Putamen (tissue), 1 donor: ENCODE data around the gene TAP1.
A peak's percentile ranks its signal among the peaks of the same experiment; 100 is the strongest.

Experiments used
- DNase-seq: peaks from one replicate; pipeline ENCODE4 v3.0.0-alpha.2; 2016; ENCODE audit warnings: low spot score

TAP1 gene

GRCh38 chr6:32860674-32861073, 7.2 kb upstream of the TAP1 start:
- no peak for DNase-seq

DNA sequence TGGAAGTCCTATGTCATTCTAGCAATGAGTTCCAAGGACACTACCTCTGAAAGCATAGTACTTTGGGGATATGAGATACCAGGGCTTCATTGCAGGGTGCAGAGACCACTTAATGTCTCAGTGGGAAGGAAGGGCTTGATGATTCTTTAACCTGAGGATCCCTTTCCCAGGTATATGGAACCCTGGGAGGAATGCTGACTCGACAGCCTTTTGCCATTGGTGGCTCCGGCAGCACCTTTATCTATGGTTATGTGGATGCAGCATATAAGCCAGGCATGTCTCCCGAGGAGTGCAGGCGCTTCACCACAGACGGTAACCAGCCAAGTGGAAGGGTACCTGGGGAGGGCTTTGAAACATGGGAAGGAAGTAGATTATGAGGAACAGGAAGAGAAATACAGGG, 4.7 kb upstream of the TAP1 start:
- DNase-seq, result no peak

GRCh38 chr6:32857156-32857891, 3.8 kb upstream of the TAP1 start:
- no peak for DNase-seq

DNA sequence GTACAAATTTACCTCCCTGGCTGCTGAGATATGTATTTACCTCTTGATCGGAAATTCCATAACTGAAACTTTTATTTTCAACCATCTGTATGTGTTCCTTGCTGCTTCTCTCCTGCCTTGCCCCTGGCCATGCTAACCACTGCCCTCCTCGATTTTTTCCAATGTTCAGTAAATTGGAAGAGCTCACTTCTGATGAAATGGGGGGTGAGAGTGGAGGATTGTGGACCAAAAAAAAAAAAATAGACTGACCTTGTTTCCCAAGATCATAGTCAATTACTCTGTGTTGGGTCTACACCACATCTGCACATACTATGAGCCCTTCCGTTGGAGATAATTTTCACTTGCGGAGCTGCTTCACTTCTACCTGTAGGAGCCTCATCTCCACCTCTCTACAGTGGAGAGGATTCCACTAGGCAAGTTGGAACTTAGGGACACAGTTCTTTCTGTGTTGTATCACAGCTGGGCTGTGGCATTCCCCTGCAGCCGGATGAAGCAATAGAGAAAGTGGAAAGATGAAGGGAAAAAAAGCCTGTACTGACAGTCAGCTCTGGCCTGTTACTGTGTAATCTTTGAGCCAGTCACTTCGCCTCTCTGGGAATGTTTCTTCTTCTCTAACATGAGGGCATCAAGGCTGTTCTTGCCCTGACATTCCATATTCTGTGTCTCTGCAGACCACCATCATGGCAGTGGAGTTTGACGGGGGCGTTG, 2.1 kb upstream of the TAP1 start:
- DNase-seq, result no peak

GRCh38 chr6:32854376-32855178, 1.1 kb upstream of the TAP1 start:
- peak; percentile 51 for DNase-seq

GRCh38 chr6:32852844-32853540, 512 bp downstream of the TAP1 start:
- peak; percentile 34 for DNase-seq

GRCh38 chr6:32852018-32852843, 1.3 kb downstream of the TAP1 start:
- peak; percentile 19 for DNase-seq

GRCh38 chr6:32851025-32851424, 2.5 kb downstream of the TAP1 start:
- no peak for DNase-seq

DNA sequence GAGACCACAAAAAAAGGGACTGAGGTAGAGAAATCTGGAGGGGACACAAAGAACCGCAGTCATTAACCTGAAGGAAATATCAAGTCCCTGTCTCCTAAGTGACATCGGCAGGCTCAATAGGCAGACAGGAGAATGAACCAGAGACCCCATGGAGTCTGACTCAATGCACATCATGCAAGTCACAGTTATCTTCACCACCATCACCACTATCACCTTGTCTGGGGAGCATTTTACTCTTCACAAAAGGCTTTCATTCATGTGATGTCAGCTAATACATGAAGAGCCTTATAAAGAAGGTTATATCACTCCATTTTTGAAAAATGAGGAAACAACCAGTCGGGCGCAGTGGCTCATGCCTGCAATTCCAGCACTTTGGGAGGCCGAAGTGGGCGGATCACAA, 4.4 kb downstream of the TAP1 start:
- no peak for DNase-seq

DNA sequence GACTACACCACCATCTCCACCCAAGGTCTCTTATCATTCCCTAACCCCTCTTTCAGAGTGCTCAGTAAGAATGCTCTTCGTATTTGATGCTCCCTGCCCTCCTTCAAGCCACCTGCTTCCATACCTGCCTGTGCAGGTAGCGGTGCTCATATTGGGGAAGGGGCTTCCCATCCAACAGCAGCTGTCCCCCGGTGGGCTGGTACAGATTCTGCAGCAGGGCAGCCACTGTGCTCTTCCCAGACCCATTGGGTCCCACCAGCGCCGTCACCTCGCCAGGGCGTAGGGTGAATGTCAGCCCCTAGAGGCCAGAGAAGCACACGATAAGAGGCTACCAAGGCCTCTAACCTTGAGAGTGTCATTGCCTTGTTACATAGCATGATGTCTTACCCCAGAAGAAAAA, 5.7 kb downstream of the TAP1 start:
- no peak for DNase-seq

GRCh38 chr6:32847004-32847403, 6.5 kb downstream of the TAP1 start:
- DNase-seq, result no peak

GRCh38 chr6:32845384-32845884, 8.1 kb downstream of the TAP1 start:
- no peak for DNase-seq

DNA sequence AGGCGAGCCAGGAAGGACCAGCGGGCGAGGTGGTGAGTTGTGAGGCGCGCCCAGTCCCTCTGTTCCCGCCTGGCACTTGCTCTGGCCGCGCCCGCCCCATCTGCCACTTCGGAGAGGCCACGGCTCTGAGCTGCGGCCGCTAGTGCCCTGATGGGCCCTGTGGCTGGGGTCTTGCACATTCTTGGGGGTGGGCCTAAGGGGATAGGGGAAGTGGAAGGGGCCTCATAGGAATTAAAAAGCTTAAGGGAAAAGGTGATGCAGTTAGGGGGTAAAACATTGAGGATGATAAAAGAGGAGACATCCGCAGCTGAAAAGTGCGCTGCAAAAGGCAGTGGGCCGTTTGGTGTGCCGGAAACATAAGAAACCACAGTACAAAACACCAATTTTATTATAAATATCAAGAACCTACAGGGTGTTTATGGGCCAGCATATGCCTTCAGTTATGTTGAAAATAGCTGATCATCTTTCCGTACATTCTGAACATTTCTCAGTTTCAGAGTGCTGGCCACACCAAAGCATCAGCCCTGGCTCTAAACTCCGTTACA, 8.6 kb downstream of the TAP1 start:
- DNase-seq, result no peak

GRCh38 chr6:32843979-32844838, 9.3 kb downstream of the TAP1 start, which contains the start of gene PSMB8:
PSMB8 (minus strand) TSS chr6:32844047; CDS start chr6:32843996, 51 bp downstream.
- DNase-seq, result peak; percentile 93

DNA sequence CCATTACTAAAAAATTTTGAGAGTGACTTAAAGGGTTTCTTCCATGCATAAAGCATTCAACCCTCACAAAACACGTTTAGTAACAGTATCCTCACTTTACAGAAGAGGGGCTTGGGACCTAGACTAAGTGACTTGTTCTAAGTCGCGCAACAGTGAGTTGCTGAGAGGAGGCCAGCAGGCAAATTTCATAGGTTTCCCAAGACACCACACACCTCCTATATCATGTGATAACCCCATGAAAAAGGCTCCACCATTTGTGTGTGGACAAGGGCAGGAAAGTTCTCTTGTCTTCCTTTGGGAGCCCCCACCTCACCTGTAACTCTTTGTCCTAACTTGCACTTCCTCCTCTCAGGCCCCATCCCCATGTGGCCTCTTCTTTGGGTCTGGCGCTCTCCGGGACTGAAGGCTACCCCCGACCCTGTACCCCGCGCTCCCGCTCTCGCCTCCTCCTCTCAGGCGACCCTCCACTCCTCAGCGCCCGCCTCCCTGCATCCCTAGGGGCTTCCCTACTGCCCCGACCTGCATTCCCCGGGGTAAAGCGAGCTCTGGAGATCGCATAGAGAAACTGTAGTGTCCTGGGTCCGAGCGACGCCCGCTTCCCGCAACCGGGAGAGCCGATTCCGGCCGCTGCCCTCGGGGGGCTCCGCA, 10.0 kb downstream of the TAP1 start:
- DNase-seq, result no peak

DNA sequence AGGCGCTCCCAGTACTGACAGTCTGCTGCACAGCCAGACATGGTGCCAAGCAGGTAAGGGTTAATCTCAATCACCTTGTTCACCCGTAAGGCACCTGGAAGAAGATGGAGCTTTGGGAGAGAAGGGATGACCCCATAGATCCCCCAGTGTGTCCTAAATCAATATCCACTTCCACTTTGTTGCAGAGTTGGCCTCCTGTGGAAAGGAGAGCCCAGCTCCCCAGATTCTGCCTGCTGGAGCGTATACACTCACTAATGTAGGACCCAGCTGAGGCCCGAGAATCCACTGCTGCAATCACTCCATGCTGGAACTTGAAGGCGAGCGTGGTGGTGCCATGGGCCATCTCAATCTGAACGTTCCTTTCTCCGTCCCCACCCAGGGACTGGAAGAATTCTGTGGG, 10.8 kb downstream of the TAP1 start:
- DNase-seq, result no peak

- DNase-seq, result no peak
These were observed 11.4 kb downstream of the TAP1 start for GRCh38 chr6:32842021-32842650.

DNA sequence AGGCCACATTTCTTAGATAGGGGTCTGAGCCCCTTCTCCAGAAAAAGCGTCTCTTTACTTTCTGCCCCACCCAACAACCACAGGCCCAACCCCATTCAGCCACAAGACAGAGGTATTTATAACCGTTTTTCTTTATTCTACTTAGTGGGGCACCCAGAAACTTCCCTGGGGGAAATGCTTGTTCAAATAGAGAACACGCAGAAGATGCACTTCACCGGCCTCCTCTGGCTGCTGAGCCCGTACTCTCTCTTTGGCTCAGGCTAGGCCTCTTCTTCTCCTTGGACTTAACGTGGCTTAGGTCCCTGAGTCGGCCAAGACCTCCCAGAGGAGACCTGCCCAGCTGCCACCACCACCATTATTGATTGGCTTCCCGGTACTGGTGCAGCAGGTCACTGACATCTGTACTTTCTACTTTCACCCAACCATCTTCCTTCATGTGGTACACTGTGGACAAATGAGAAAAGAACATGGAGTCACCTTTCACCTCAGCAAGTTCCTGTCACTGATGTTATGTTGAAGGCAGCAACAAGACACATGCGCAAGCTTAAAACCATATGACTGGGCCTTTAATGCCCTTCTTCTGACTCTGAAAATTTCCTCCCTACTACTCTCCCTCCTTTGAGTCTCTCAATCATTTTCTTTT, 12.8 kb downstream of the TAP1 start:
- no peak for DNase-seq
